GM23338 (cell line): Measurements from ENCODE around the gene PREB. TPM values are rescaled to one million over a fixed set of nuclear protein-coding genes. Genes with fewer than 3 reads are reported as not detected.

ENCODE experiments used
- ATAC-seq: fragments of 200-7000 bp; cut with Tn5 transposase; 3 replicates; pipeline ENCODE4 v1.9.1; 2020
- DNase-seq: peaks from one replicate; pipeline ENCODE4 v3.0.0-alpha.2; 2015; ENCODE audit warnings: low spot score
- H2AFZ ChIP-seq: fragments of 200-600 bp; sonication (generic); 2 replicates; pipeline ENCODE4 v1.8.0; 2016; ENCODE audit warnings: antibody characterized with exemption, mild to moderate bottlenecking, moderate library complexity
- H3F3A ChIP-seq: fragments of 200-600 bp; sonication (generic); replicated peaks from 2 replicates; pipeline ENCODE4 v1.8.0; 2017; ENCODE audit warnings: antibody characterized with exemption, mixed run types, low read depth
- H3K27ac ChIP-seq: fragments of 200-600 bp; sonication (generic); 2 replicates; pipeline ENCODE4 v1.6.1; 2016; ENCODE audit warnings: low read depth
- H3K27me3 ChIP-seq: fragments of 200-600 bp; sonication (generic); 2 replicates; pipeline ENCODE4 v1.8.0; 2016; ENCODE audit warnings: mild to moderate bottlenecking, mixed run types, moderate library complexity; ENCODE audit not compliant: insufficient read depth
- H3K36me3 ChIP-seq: fragments of 200-600 bp; sonication (generic); 2 replicates; pipeline ENCODE4 v1.8.0; 2016; ENCODE audit warnings: mild to moderate bottlenecking; ENCODE audit not compliant: insufficient read depth
- H3K4me1 ChIP-seq: fragments of 200-600 bp; sonication (generic); 2 replicates; pipeline ENCODE4 v1.8.0; 2016; ENCODE audit warnings: mild to moderate bottlenecking, moderate library complexity; ENCODE audit not compliant: insufficient read depth
- H3K4me2 ChIP-seq: fragments of 200-600 bp; sonication (generic); 2 replicates; pipeline ENCODE4 v1.7.1; 2017; ENCODE audit warnings: mixed run types
- H3K4me3 ChIP-seq: fragments of 200-600 bp; sonication (generic); 2 replicates; pipeline ENCODE4 v1.6.1; 2016; ENCODE audit warnings: mixed run types
- H3K79me2 ChIP-seq: fragments of 200-600 bp; sonication (generic); replicated peaks from 2 replicates; pipeline ENCODE4 v1.8.0; 2017; ENCODE audit warnings: mild to moderate bottlenecking; ENCODE audit not compliant: insufficient read depth
- H3K9me2 ChIP-seq: fragments of 200-600 bp; sonication (generic); 2 replicates; pipeline ENCODE4 v1.8.0; 2017; ENCODE audit not compliant: insufficient read depth
- H4K20me1 ChIP-seq: fragments of 200-600 bp; sonication (generic); replicated peaks from 2 replicates; pipeline ENCODE4 v1.8.0; 2017; ENCODE audit warnings: mild to moderate bottlenecking; ENCODE audit not compliant: insufficient read depth
- H3K27ac Mint-ChIP-seq: 2 replicates; pipeline ENCODE4 v1.8.0; 2020; ENCODE audit warnings: inconsistent platforms, mild to moderate bottlenecking, moderate library complexity, mixed read lengths
- H3K27me3 Mint-ChIP-seq: 3 replicates; pipeline ENCODE4 v1.8.0; 2022; ENCODE audit warnings: low read depth, mild to moderate bottlenecking, moderate library complexity, mixed read lengths, inconsistent platforms; ENCODE audit not compliant: insufficient read depth, poor library complexity
- H3K36me3 Mint-ChIP-seq: 3 replicates; pipeline ENCODE4 v1.8.0; 2021; ENCODE audit warnings: low read depth, mild to moderate bottlenecking, inconsistent platforms, moderate library complexity, mixed read lengths
- H3K4me1 Mint-ChIP-seq: 3 replicates; pipeline ENCODE4 v1.8.0; 2020; ENCODE audit warnings: mild to moderate bottlenecking, inconsistent platforms, mixed read lengths
- H3K4me3 Mint-ChIP-seq: 3 replicates; pipeline ENCODE4 v1.8.0; 2021; ENCODE audit warnings: moderate library complexity, mild to moderate bottlenecking, inconsistent platforms, mixed read lengths
- H3K9me3 Mint-ChIP-seq: 3 replicates; pipeline ENCODE4 v1.8.0; 2020; ENCODE audit warnings: moderate library complexity, mild to moderate bottlenecking, inconsistent platforms, mixed read lengths
- CTCF ChIP-seq, 2 experiments: fragments of 200-600 bp in 1 of 2; sonication (generic) in 1 of 2; conservative IDR thresholded peaks; 2 replicates each; pipeline versions ENCODE4 v1.5.1 to v1.6.1; 2016 to 2017; ENCODE audit warnings: antibody characterized with exemption in 2 of 2, low read depth in 2 of 2, mild to moderate bottlenecking in 2 of 2, moderate library complexity in 1 of 2
- ZNF462 ChIP-seq: fragments of 250-450 bp; sonication (Bioruptor Pico); IDR thresholded peaks from 2 replicates; pipeline ENCODE4 v1.5.0; 2020; ENCODE audit warnings: mild to moderate bottlenecking, moderate library complexity
- polyA plus RNA-seq: library from polyadenylated mRNA; unstranded; fragments of >200 nt; fragmentation: Nextera tagmentation; extraction: Ambion mirVana; gene quantifications from 2 replicates; pipeline ENCODE4 v1.2.1, GENCODE V29; 2016
- total RNA-seq: library from RNA; depleted of rRNA; stranded (reverse); fragments of >200 nt; shearing (Covaris generic); gene quantifications from 2 replicates; pipeline ENCODE4 v1.2.3, GENCODE V29; 2014

PREB gene
- total and polyA plus RNA-seq, 2 experiments from 2014 or later, result 41.2 to 79.7 TPM

- H3K36me3 ChIP-seq, result no peaks in the 10 kb centered on the region
- no peak overlapping the region; the same call in 1 of the 2 replicates for H3K27ac Mint-ChIP-seq
- no peak overlapping the region for H3K4me3 ChIP-seq
- no peaks in the 10 kb centered on the region; the same call in 1 of the 2 replicates for H4K20me1 ChIP-seq
- H2AFZ ChIP-seq, result no peak overlapping the region
- peaks cover 13% of the 10 kb centered on the region for H3K4me1 Mint-ChIP-seq
- peaks cover 3% of the 10 kb centered on the region; the same call in 1 of the 2 replicates for H3F3A ChIP-seq
- peaks cover 8% of the 10 kb centered on the region for H3K4me1 ChIP-seq
- no peak overlapping the region for H3K27ac ChIP-seq
- H3K36me3 Mint-ChIP-seq, result no peaks in the 10 kb centered on the region; the same call in 2 of the 3 replicates
- no peak overlapping the region for H3K4me3 Mint-ChIP-seq
- H3K9me3 Mint-ChIP-seq, result no peaks in the 10 kb centered on the region; the same call in 2 of the 3 replicates
- H3K4me2 ChIP-seq, result no peak overlapping the region
- no peaks in the 10 kb centered on the region for H3K79me2 ChIP-seq
- DNase-seq (no peak), ATAC-seq (no peak)
- H3K27me3 Mint-ChIP-seq, result peaks cover 16% of the 10 kb centered on the region
- peaks cover 5% of the 10 kb centered on the region; the same call in 1 of the 2 replicates for H3K27me3 ChIP-seq
- H3K9me2 ChIP-seq, result no peaks in the 10 kb centered on the region
- TF ChIP-seq CTCF (conservative IDR thresholded peaks at IDR 0.05; ENCODE audit: low read depth in 2 of 2) (0 out of 4 replicates have a peak, but pooled peaks of 1 of the 2 experiments have one; percentile 7), ZNF462 (CRISPR knock-in tag) (no peak)
Observed at GRCh38 chr2:27091746-27092695, 42.4 kb downstream of the PREB start.
